Measurements from ENCODE around the gene USE1. TPM values are rescaled to one million over a fixed set of nuclear protein-coding genes. Genes with fewer than 3 reads are reported as not detected.

USE1 gene
- total RNA-seq, 6 donors from 2014 or later = 21.6 to 49.3 (median 23.9) TPM

GRCh38 chr19:17266975-17267788, 52.0 kb downstream of the USE1 start, which contains the start of gene BABAM1:
TSS of gene BABAM1 (plus strand) at chr19:17267443. CDS start at chr19:17268807, 1,364 bp downstream.
- WGBS, 2 donors = 0 to 1% methylated on average over 27 of the region's 27 CpGs
- Histone ChIP-seq H3K4me3 (peak within 1 kb of the TSS; percentile 39 to 91 (median 66)), H3K9me3 (no peaks in the 10 kb centered on the region), H3K27ac (peak within 1 kb of the TSS; percentile 63 to 86 (median 74)), H3K36me3 (peaks cover 6 to 34% (median 26%) of the 10 kb centered on the region in 4 donors), H3K27me3 (no peaks in the 10 kb centered on the region), H3K4me1 (peaks cover 6 to 30% (median 16%) of the 10 kb centered on the region in 4 donors)
- peak; percentile 90 to 98 for DNase-seq
- TF ChIP-seq CTCF (IDR thresholded peaks at IDR 0.05) (no peak), POLR2AphosphoS5 (IDR thresholded peaks at IDR 0.05) (peak; percentile 49 to 79), POLR2A (IDR thresholded peaks at IDR 0.05) (peak in 2 of 4 donors; percentile 31 to 51), EP300 (IDR thresholded peaks at IDR 0.05) (no peak)
- ATAC-seq (ENCODE audit: low FRiP score in 2 of 2) = peak; percentile 98

GRCh38 chr19:17268754-17269153, 53.6 kb downstream of the USE1 start:
- Histone ChIP-seq H3K27me3 (no peaks in the 10 kb centered on the region), H3K9me3 (no peaks in the 10 kb centered on the region), H3K4me3 (no peak overlapping the region), H3K4me1 (peaks cover 6 to 30% (median 16%) of the 10 kb centered on the region in 4 donors), H3K36me3 (peaks cover 6 to 49% (median 38%) of the 10 kb centered on the region in 4 donors), H3K27ac (no peak overlapping the region)
- no peak for ATAC-seq (ENCODE audit: low FRiP score in 2 of 2)
- no peak for DNase-seq
- no peak for TF ChIP-seq POLR2A (IDR thresholded peaks at IDR 0.05)
- WGBS, 2 donors = 94 to 98% methylated on average over 6 to 13 of the region's 13 CpGs

Other genes with a start within 250 kb of the USE1 start
- gene CPAMD8, start 188.5 kb upstream of the USE1 start, total RNA-seq = 100 to 1,000 TPM in 1 of 6 donors, 10 to 100 TPM in 5; 35.8 to 262 (median 61.1) TPM
- gene HAUS8, start 139.9 kb upstream of the USE1 start, total RNA-seq = 10 to 100 TPM in 2 of 6 donors, 1 to 10 TPM in 4; 4.9 to 21.0 (median 8.7) TPM
- gene MYO9B, start 139.6 kb upstream of the USE1 start, total RNA-seq = 100 to 1,000 TPM in 4 of 6 donors, 10 to 100 TPM in 2; 72.3 to 408 (median 146) TPM
- 10 to 100 TPM; 12.3 to 37.7 (median 25.8) TPM for gene OCEL1, start 10.9 kb downstream of the USE1 start, total RNA-seq
- gene NR2F6, start 30.6 kb downstream of the USE1 start, total RNA-seq = 10 to 100 TPM; 55.5 to 86.8 (median 63.1) TPM
- 10 to 100 TPM in 4 of 6 donors, 1 to 10 TPM in 2; 9.1 to 21.4 (median 10.7) TPM for gene USHBP1, start 49.4 kb downstream of the USE1 start, total RNA-seq
- 10 to 100 TPM; 45.1 to 95.3 (median 82.3) TPM for gene BABAM1, start 52.1 kb downstream of the USE1 start, total RNA-seq
- 10 to 100 TPM in 1 of 6 donors, 1 to 10 TPM in 3, under 1 TPM in 2; 0.57 to 13.6 (median 1.4) TPM for gene ANKLE1, start 66.5 kb downstream of the USE1 start, total RNA-seq
- gene ABHD8, start 88.1 kb downstream of the USE1 start, total RNA-seq = 10 to 100 TPM; 19.7 to 23.4 (median 21.2) TPM
- gene MRPL34, start 90.5 kb downstream of the USE1 start, total RNA-seq = 100 to 1,000 TPM in 5 of 6 donors, 10 to 100 TPM in 1; 98.3 to 176 (median 122) TPM
- 10 to 100 TPM; 11.5 to 42.8 (median 28.4) TPM for gene DDA1, start 94.2 kb downstream of the USE1 start, total RNA-seq
- 10 to 100 TPM in 4 of 6 donors, 1 to 10 TPM in 2; 9.0 to 45.1 (median 16.4) TPM for gene ANO8, start 119.5 kb downstream of the USE1 start, total RNA-seq
- 10 to 100 TPM; 14.9 to 95.3 (median 26.4) TPM for gene GTPBP3, start 122.2 kb downstream of the USE1 start, total RNA-seq
- 100 to 1,000 TPM in 1 of 6 donors, 10 to 100 TPM in 1, 1 to 10 TPM in 4; 1.0 to 103 (median 6.9) TPM for gene PLVAP, start 162.0 kb downstream of the USE1 start, total RNA-seq
- 1 to 10 TPM in 2 of 6 donors, under 1 TPM in 1, not detected in 3; 0.83 to 2.2 (median 2.1) TPM for gene CCDC194, start 178.8 kb downstream of the USE1 start, total RNA-seq
- 100 to 1,000 TPM in 1 of 6 donors, 10 to 100 TPM in 5; 30.4 to 197 (median 74.1) TPM for gene BST2, start 190.3 kb downstream of the USE1 start, total RNA-seq
- gene MVB12A, start 204.7 kb downstream of the USE1 start, total RNA-seq = 10 to 100 TPM; 25.1 to 55.2 (median 49.1) TPM
- gene TMEM221, start 233.3 kb downstream of the USE1 start, total RNA-seq = under 1 TPM in 1 of 6 donors, not detected in 5; 0.14 TPM
- gene NXNL1, start 245.6 kb downstream of the USE1 start, total RNA-seq = not detected

Data from upper lobe of left lung (tissue), 6 donors.